Neuron (in vitro differentiated cells): ENCODE data around the gene INPP5F.
"Not testable (repeated sequence)": the region's sequence is repeated elsewhere in the genome, so short reads cannot be mapped to it uniquely, and the experiment has no call there.

Experiments
- H2AFZ ChIP-seq: one replicate; pipeline ENCODE4 v1.6.1; 2013; ENCODE audit warnings: low read depth, mild to moderate bottlenecking, inconsistent platforms, low read length, moderate library complexity
- H3K27me3 ChIP-seq: one replicate; pipeline ENCODE4 v1.6.1; 2013; ENCODE audit warnings: low read length; ENCODE audit not compliant: insufficient read depth
- H3K36me3 ChIP-seq: one replicate; pipeline ENCODE4 v1.6.1; 2013; ENCODE audit warnings: low read length; ENCODE audit not compliant: insufficient read depth
- H3K4me1 ChIP-seq: one replicate; pipeline ENCODE4 v1.6.1; 2013; ENCODE audit warnings: low read length; ENCODE audit not compliant: insufficient read depth
- H3K4me3 ChIP-seq: 2 replicates; pipeline ENCODE4 v1.5.1; 2013; ENCODE audit warnings: mild to moderate bottlenecking, low read length, moderate library complexity
- H3K9me3 ChIP-seq: one replicate; pipeline ENCODE4 v1.6.1; 2013; ENCODE audit warnings: low read length

Gene INPP5F

GRCh38 chr10:119780879-119781480, 55.1 kb downstream of the INPP5F start:
- Histone ChIP-seq H3K4me3 (no peak overlapping the region), H3K4me1 (peaks cover 1% of the 10 kb centered on the region), H3K27me3 (no peaks in the 10 kb centered on the region), H3K9me3 (no peaks in the 10 kb centered on the region), H2AFZ (no peak overlapping the region), H3K36me3 (no peaks in the 10 kb centered on the region)

DNA sequence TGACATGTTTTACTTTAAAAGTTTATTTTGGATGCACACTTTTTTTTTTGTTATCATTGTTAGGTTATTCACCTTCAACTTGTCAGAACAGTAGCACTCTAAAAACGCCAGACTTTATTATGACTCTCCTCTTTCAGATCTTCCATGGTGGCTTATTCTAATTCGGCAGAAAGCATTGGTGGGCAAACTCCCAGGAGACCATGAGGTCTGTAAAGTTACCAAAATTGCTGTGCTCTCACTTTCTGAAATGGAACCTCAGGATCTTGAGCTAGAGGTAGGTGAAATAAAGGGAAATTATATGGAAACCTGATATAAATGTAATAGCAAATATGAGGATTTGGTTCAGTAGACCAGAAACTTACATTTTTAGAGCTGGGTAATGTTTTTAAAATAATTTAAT, 55.6 kb downstream of the INPP5F start:
- Histone ChIP-seq H2AFZ (no peak overlapping the region), H3K4me1 (peaks cover 5% of the 10 kb centered on the region), H3K27me3 (no peaks in the 10 kb centered on the region), H3K4me3 (no peak overlapping the region), H3K36me3 (no peaks in the 10 kb centered on the region), H3K9me3 (no peaks in the 10 kb centered on the region)

DNA sequence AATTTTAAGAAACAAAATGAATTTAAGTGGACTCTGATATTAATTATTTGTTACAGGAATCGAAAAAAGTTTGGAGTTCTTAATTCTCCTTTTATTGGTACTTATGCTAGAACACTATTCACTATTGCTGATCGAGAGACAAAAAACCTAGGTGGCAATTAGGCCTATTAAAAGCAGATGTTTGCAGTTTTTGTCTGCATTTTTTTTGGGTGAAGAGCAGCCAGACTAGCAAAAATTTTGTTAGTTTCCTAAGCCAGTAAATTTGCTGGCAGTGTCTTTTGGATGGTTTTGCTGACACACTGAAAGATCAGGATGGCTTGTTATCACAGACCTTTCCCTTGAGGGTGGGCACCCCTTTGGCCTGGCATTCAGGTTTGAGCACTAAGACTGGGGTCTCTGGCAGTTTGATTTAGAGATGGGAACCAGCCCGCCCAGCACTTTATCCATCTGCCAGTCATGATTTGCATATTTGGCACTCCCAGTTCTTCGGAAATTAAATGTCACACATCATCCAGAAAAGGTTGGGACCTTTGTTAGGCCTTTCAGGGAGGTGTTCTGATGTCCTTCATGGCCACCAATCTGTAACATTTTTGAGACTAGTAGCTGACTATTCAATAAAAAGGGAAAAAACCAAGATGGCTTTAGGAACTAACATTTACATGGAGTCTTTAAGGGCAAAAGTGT, 57.3 kb downstream of the INPP5F start:
- H3K4me3 ChIP-seq = no peak overlapping the region

DNA sequence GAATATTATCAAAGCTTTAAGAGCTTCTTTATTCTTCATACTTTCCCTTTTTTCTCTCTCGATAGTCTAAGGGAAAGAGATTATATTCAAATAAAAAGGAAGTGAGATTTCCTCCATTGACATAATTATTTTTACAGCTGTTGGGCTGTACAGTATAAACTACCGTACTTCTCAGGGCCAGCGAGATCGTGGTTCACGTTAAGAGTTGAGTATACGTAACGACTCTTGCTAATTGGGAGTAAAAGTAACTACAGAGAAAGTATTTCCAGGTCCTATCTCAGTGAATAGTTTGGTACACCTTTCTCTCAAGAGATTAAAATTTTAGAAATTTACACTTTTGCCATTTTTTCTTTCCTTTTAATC, 57.8 kb downstream of the INPP5F start:
- Histone ChIP-seq H3K36me3 (no peaks in the 10 kb centered on the region), H3K27me3 (no peaks in the 10 kb centered on the region), H3K4me3 (no peak overlapping the region), H3K4me1 (peaks cover 5% of the 10 kb centered on the region), H3K9me3 (no peaks in the 10 kb centered on the region), H2AFZ (no peak overlapping the region)

More for the DNA sequence above, 57.3 kb downstream of the INPP5F start:
- H2AFZ ChIP-seq = no peak overlapping the region
- peaks cover 5% of the 10 kb centered on the region for H3K4me1 ChIP-seq
- no peaks in the 10 kb centered on the region for H3K9me3 ChIP-seq
- no peaks in the 10 kb centered on the region for H3K36me3 ChIP-seq
- H3K27me3 ChIP-seq = no peaks in the 10 kb centered on the region

GRCh38 chr10:119784340-119785067, 58.7 kb downstream of the INPP5F start:
- no peaks in the 10 kb centered on the region for H3K36me3 ChIP-seq
- H3K4me3 ChIP-seq = no peak overlapping the region
- no peaks in the 10 kb centered on the region for H3K9me3 ChIP-seq
- no peak overlapping the region for H2AFZ ChIP-seq
- no peaks in the 10 kb centered on the region for H3K27me3 ChIP-seq
- H3K4me1 ChIP-seq = peaks cover 5% of the 10 kb centered on the region

DNA sequence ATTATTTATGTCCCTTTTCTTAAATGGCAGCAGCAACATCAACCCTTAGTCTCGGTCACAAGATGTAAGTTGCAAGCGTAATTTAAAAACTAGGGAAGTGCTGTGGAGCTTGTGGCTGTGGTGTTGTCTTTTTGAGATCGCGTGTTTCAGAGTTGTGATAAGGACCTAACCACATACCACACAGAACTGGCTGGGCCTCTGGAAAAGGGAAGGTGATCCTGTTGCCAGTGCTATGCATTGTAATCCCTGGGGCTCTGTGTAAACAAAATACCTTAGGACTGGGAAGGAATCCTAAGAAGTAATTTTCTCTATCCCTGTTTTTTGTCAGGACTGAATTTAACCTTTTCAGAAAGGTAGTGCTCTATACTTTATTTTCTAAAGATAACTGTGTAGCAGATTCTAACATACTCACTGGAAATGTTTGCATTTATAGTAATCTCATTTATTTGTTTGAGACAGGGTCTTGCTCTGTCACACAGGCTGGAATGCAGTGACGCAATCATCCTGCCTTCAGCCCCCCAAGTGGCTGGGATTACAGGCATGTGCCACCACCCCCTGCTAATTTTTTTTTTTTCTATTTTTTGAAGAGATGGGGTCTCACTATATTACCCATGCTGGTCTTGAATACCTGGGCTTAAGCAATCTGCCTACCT, 60.4 kb downstream of the INPP5F start:
- H3K27me3 ChIP-seq = no peaks in the 10 kb centered on the region
- H3K9me3 ChIP-seq = no peaks in the 10 kb centered on the region
- peaks cover 5% of the 10 kb centered on the region for H3K4me1 ChIP-seq
- no peak overlapping the region for H3K4me3 ChIP-seq
- no peaks in the 10 kb centered on the region for H3K36me3 ChIP-seq
- no peak overlapping the region for H2AFZ ChIP-seq

GRCh38 chr10:119795101-119795500, 69.3 kb downstream of the INPP5F start:
- H2AFZ ChIP-seq, H3K4me3 ChIP-seq, H3K4me1 ChIP-seq, H3K9me3 ChIP-seq, H3K27me3 ChIP-seq: not testable (repeated sequence)
- H3K36me3 ChIP-seq = peaks cover 12% of the 10 kb centered on the region

DNA sequence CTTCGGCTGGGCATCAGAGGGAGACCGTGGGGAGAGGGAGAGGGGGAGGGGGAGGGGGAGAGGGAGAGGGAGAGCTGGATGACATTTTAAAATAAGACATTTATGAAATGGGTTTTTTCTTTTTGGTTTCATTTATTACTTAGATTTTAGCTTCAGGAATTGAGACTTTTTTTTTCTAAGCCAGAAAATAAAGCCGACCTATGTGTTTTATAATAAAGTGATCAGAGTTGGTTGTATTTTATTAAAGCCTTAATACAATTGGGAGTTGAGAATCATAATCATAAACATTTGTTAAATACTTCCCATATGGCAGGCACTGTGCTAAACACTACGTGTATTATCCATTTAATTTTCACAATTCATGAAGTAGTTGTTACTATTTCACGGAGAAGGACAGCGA, 70.2 kb downstream of the INPP5F start:
- Histone ChIP-seq H3K9me3 (no peaks in the 10 kb centered on the region), H3K4me1 (no peaks in the 10 kb centered on the region), H3K36me3 (peaks cover 12% of the 10 kb centered on the region), H2AFZ (no peak overlapping the region), H3K4me3 (no peak overlapping the region), H3K27me3 (no peaks in the 10 kb centered on the region)

GRCh38 chr10:119801176-119801575, 75.3 kb downstream of the INPP5F start:
- Histone ChIP-seq H3K4me3 (no peak overlapping the region), H2AFZ (no peak overlapping the region), H3K9me3 (no peaks in the 10 kb centered on the region), H3K27me3 (no peaks in the 10 kb centered on the region), H3K4me1 (no peaks in the 10 kb centered on the region), H3K36me3 (peaks cover 24% of the 10 kb centered on the region)

GRCh38 chr10:119801998-119802538, 76.2 kb downstream of the INPP5F start:
- Histone ChIP-seq H3K4me3 (no peak overlapping the region), H3K9me3 (no peaks in the 10 kb centered on the region), H3K27me3 (no peaks in the 10 kb centered on the region), H3K36me3 (peaks cover 16% of the 10 kb centered on the region), H3K4me1 (no peaks in the 10 kb centered on the region), H2AFZ (no peak overlapping the region)

DNA sequence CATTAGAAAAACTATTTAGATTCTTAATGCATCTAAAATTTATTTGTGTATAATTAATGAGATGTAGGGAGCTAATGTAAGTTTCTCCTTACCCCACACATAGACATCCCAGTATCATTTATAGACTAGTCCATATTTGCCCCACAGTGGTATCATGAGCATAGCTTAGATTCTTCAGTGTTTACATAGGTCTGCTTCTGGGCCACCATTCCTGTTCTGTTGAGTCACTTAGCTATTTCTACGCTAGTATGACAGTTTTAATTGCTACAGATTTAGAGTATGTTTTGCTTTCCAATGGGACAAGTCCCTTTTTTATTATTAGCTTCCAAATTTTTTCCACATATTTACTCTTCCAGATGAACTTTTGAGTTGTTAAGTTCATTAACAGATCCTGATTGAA, 77.4 kb downstream of the INPP5F start:
- Histone ChIP-seq H2AFZ (no peak overlapping the region), H3K36me3 (peaks cover 22% of the 10 kb centered on the region), H3K4me1 (no peaks in the 10 kb centered on the region), H3K4me3 (no peak overlapping the region), H3K27me3 (no peaks in the 10 kb centered on the region), H3K9me3 (no peaks in the 10 kb centered on the region)

GRCh38 chr10:119805702-119806230, 79.9 kb downstream of the INPP5F start:
- H3K36me3 ChIP-seq = peaks cover 22% of the 10 kb centered on the region

More at GRCh38 chr10:119805702-119806230, 79.9 kb downstream of the INPP5F start:
- H3K4me3 ChIP-seq = no peak overlapping the region
- H3K9me3 ChIP-seq = no peaks in the 10 kb centered on the region
- no peaks in the 10 kb centered on the region for H3K4me1 ChIP-seq
- H2AFZ ChIP-seq = no peak overlapping the region
- no peaks in the 10 kb centered on the region for H3K27me3 ChIP-seq
